ENCODE measurements around the gene TUBB6.

The TUBB6 gene

GRCh38 chr18:12328179-12328823 is 20.3 kb downstream of the TUBB6 start:
- no peak for DNase-seq (ENCODE audit: low read depth)
- in situ Hi-C loops (cut with HindIII; ENCODE audit: low sequenced_read_pairs), result no loop called here
- TF ChIP-seq CTCF (IDR thresholded peaks at IDR 0.05; ENCODE audit: low read depth, low read length, missing control alignments), result no peak
- no peak overlapping the region for H3K4me3 ChIP-seq (ENCODE audit: low read depth, low read length)

- no peak for DNase-seq (ENCODE audit: low read depth)
- H3K4me3 ChIP-seq (ENCODE audit: low read depth, low read length), result no peak overlapping the region
- in situ Hi-C loops (cut with HindIII; ENCODE audit: low sequenced_read_pairs), result no loop called here
- TF ChIP-seq CTCF (IDR thresholded peaks at IDR 0.05; ENCODE audit: low read depth, low read length, missing control alignments), result no peak
Measured at GRCh38 chr18:12329125-12329698, 21.2 kb downstream of the TUBB6 start.

- no peak for TF ChIP-seq CTCF (IDR thresholded peaks at IDR 0.05; ENCODE audit: low read depth, low read length, missing control alignments)
- DNase-seq (ENCODE audit: low read depth), result no peak
- H3K4me3 ChIP-seq (ENCODE audit: low read depth, low read length), result no peak overlapping the region
- in situ Hi-C loops (cut with HindIII; ENCODE audit: low sequenced_read_pairs), result no loop called here
Measured at GRCh38 chr18:12330766-12331165, 22.7 kb downstream of the TUBB6 start.

- no peak for DNase-seq (ENCODE audit: low read depth)
- in situ Hi-C loops (cut with HindIII; ENCODE audit: low sequenced_read_pairs), result no loop called here
- H3K4me3 ChIP-seq (ENCODE audit: low read depth, low read length), result no peak overlapping the region
- no peak for TF ChIP-seq CTCF (IDR thresholded peaks at IDR 0.05; ENCODE audit: low read depth, low read length, missing control alignments)
Measured at GRCh38 chr18:12333506-12334290, 25.7 kb downstream of the TUBB6 start.

- no peak for TF ChIP-seq CTCF (IDR thresholded peaks at IDR 0.05; ENCODE audit: low read depth, low read length, missing control alignments)
- no peak overlapping the region for H3K4me3 ChIP-seq (ENCODE audit: low read depth, low read length)
- in situ Hi-C loops (cut with HindIII; ENCODE audit: low sequenced_read_pairs), result no loop called here
- DNase-seq (ENCODE audit: low read depth), result no peak
Measured at GRCh38 chr18:12334366-12334808, 26.3 kb downstream of the TUBB6 start.

GRCh38 chr18:12334863-12335262 is 26.8 kb downstream of the TUBB6 start:
- no peak for TF ChIP-seq CTCF (IDR thresholded peaks at IDR 0.05; ENCODE audit: low read depth, low read length, missing control alignments)
- no peak overlapping the region for H3K4me3 ChIP-seq (ENCODE audit: low read depth, low read length)
- in situ Hi-C loops (cut with HindIII; ENCODE audit: low sequenced_read_pairs), result no loop called here
- no peak for DNase-seq (ENCODE audit: low read depth)

All from astrocyte of the cerebellum (primary cell).